ENCODE measurements around the gene ARHGAP26.

- TF ChIP-seq, protein P1, sequence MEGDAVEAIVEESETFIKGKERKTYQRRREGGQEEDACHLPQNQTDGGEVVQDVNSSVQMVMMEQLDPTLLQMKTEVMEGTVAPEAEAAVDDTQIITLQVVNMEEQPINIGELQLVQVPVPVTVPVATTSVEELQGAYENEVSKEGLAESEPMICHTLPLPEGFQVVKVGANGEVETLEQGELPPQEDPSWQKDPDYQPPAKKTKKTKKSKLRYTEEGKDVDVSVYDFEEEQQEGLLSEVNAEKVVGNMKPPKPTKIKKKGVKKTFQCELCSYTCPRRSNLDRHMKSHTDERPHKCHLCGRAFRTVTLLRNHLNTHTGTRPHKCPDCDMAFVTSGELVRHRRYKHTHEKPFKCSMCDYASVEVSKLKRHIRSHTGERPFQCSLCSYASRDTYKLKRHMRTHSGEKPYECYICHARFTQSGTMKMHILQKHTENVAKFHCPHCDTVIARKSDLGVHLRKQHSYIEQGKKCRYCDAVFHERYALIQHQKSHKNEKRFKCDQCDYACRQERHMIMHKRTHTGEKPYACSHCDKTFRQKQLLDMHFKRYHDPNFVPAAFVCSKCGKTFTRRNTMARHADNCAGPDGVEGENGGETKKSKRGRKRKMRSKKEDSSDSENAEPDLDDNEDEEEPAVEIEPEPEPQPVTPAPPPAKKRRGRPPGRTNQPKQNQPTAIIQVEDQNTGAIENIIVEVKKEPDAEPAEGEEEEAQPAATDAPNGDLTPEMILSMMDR (IDR thresholded peaks at IDR 0.05): no peak
- TF ChIP-seq POLR2A (IDR thresholded peaks at IDR 0.05): no peak
Observed at GRCh38 chr5:143213231-143213850, 443.2 kb downstream of the ARHGAP26 start.
